ENCODE data around the gene FANCF. TPM values are rescaled to one million over a fixed set of nuclear protein-coding genes. Genes with fewer than 3 reads are reported as not detected.

The FANCF gene
- 7.3 TPM for total RNA-seq
- long read RNA-seq, transcript FANCF-201 (1 exons, 2,952 nt), result major isoform, 17 of 17 reads
- long read RNA-seq, partial matches to known transcripts, result 0 of 17 reads
- long read RNA-seq, other reads (novel, unspliced or antisense), result 0 of 17 reads

DNA sequence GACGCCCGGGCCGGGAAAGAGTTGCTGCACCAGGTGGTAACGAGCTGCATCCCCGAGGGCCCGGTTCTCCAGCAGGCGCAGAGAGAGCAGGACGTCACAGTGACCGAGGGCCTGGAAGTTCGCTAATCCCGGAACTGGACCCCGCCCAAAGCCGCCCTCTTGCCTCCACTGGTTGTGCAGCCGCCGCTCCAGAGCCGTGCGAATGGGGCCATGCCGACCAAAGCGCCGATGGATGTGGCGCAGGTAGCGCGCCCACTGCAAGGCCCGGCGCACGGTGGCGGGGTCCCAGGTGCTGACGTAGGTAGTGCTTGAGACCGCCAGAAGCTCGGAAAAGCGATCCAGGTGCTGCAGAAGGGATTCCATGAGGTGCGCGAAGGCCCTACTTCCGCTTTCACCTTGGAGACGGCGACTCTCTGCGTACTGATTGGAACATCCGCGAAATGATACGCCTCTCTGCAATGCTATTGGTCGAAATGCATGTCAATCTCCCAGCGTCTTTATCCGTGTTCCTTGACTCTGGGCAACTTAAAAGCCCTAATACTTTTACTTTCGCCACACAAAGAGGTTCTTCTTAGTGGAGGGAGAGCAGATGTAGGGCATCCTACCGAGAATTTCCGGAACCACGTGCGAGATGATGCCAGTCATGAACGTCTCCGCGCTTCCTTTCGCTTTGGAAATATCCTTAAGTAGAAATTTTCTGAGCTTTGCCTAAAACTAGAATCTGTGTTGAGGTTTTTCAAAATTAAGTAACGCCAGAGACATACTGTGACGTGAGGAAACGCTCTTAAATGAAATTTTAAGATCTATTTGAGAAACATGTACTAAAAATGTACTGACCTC is at the start of gene FANCF:
TSS of gene FANCF (minus strand) at position 376 of the 840 bp plus-strand sequence. CDS start at position 363, 13 bp downstream.
- ATAC-seq (peak; percentile 99), DNase-seq (peak; percentile 95)
- intact Hi-C loops (cut with DNase I), result no loop called here
- TF ChIP-seq CTCF (IDR thresholded peaks at IDR 0.05), result no peak
- peak within 1 kb of the TSS; percentile 78 for H3K4me3 ChIP-seq
- no peaks in the 10 kb centered on the region for H3K27me3 ChIP-seq
- H3K27ac ChIP-seq, result peak within 1 kb of the TSS; percentile 84
- H3K9me3 ChIP-seq, result no peaks in the 10 kb centered on the region
- peaks cover 19% of the 10 kb centered on the region for H3K4me1 ChIP-seq
- H3K36me3 ChIP-seq, result peaks cover 3% of the 10 kb centered on the region

- H3K36me3 ChIP-seq, result no peaks in the 10 kb centered on the region
- no peaks in the 10 kb centered on the region for H3K9me3 ChIP-seq
- no peak overlapping the region for H3K4me3 ChIP-seq
- ATAC-seq (no peak), DNase-seq (no peak)
- H3K4me1 ChIP-seq, result no peaks in the 10 kb centered on the region
- TF ChIP-seq CTCF (IDR thresholded peaks at IDR 0.05), result no peak
- intact Hi-C loops (cut with DNase I), result no loop called here
- H3K27ac ChIP-seq, result no peak overlapping the region
- H3K27me3 ChIP-seq, result peaks cover 9% of the 10 kb centered on the region
Observed at GRCh38 chr11:22674470-22675439, 49.1 kb upstream of the FANCF start.

DNA sequence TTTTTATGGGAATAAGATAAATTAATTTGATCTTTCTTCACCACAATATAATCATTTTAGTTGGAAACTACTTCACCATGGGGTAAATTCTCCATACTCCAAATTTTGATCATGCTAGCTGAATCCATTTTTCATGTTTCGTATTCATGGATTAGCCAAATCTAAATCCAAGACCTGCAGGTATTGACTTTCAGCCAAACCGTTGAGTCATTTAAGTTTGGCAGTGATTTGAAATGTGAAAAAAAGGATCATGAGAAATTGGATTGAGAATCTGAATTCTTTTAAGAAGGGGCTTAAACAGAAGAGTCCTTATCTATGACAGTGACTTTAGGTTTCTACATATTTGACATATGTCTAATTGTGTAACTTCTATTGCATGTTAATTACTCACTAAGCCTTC is 46.1 kb upstream of the FANCF start:
- Histone ChIP-seq H3K9me3 (no peaks in the 10 kb centered on the region), H3K4me1 (no peaks in the 10 kb centered on the region), H3K27ac (no peak overlapping the region), H3K4me3 (no peak overlapping the region), H3K36me3 (no peaks in the 10 kb centered on the region), H3K27me3 (peaks cover 20% of the 10 kb centered on the region)
- intact Hi-C loops (cut with DNase I), result no loop called here
- DNase-seq (no peak), ATAC-seq (no peak)
- no peak for TF ChIP-seq CTCF (IDR thresholded peaks at IDR 0.05)

DNA sequence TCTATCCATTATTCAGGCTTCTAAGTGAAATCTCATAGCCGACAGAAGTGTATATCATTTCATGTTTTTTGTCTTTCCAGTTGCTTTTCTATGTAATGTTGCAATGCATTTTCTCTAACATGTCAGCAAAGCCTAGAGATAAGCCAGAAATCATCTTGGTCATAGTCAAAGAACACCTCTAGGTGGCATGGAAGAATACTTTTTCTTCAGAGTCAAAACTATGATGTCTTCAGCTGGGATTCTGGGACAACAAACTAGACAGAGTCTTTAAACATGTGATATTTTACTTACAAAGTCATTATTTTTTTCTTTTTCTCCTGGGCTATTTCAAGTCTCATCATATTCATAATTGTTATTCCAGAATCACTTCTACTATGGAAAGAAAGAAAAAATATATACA is 45.2 kb upstream of the FANCF start:
- ATAC-seq, result no peak
- no peak overlapping the region for H3K27ac ChIP-seq
- no peak for DNase-seq
- no peaks in the 10 kb centered on the region for H3K9me3 ChIP-seq
- H3K4me3 ChIP-seq, result no peak overlapping the region
- intact Hi-C loops (cut with DNase I), result no loop called here
- no peaks in the 10 kb centered on the region for H3K36me3 ChIP-seq
- H3K27me3 ChIP-seq, result peaks cover 26% of the 10 kb centered on the region
- H3K4me1 ChIP-seq, result peaks cover 6% of the 10 kb centered on the region
- TF ChIP-seq CTCF (IDR thresholded peaks at IDR 0.05), result no peak

DNA sequence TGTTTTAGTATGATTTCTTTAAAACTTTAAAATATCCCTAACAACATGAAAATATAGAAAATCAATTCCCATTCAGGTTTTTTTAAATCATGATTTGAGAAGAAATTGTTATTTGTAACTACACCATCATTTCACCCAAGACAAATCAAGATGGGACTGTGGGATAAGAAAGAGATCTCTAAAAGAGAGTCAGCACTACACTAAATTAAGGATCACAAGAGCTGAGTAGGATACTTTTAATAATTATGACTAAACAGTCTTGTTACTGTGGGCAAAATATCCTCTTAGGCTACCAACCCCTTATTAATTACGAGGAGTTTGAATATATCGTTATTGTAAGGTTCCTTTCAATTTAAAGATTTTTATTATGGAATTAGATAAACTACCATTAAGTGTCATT is 43.7 kb upstream of the FANCF start:
- Histone ChIP-seq H3K27me3 (peaks cover 35% of the 10 kb centered on the region), H3K27ac (no peak overlapping the region), H3K4me3 (no peak overlapping the region), H3K9me3 (no peaks in the 10 kb centered on the region), H3K36me3 (no peaks in the 10 kb centered on the region), H3K4me1 (peaks cover 6% of the 10 kb centered on the region)
- TF ChIP-seq CTCF (IDR thresholded peaks at IDR 0.05), result no peak
- ATAC-seq (no peak), DNase-seq (no peak)
- intact Hi-C loops (cut with DNase I), result no loop called here

All from upper lobe of right lung (tissue), 1 donor.